Keratinocyte (primary cell): ENCODE measurements around the gene CLTC. TPM values are rescaled to one million over a fixed set of nuclear protein-coding genes. Genes with fewer than 3 reads are reported as not detected.

Source experiments
- DNase-seq: peaks from one replicate; pipeline ENCODE4 v3.0.0-alpha.2; 2011; ENCODE audit warnings: low read depth, missing footprints, low spot score
- FAIRE-seq: peaks from 2 replicates; lab custom pipeline; 2011; peaks lifted over from hg19 to GRCh38; lab: Jason Lieb, UNC
- H2AFZ ChIP-seq: 2 replicates; pipeline ENCODE4 v1.6.0; 2012; ENCODE audit warnings: low read length, control low read depth, inconsistent platforms; ENCODE audit not compliant: control insufficient read depth
- H3K27ac ChIP-seq: 2 replicates; pipeline ENCODE4 v1.5.1; 2011; ENCODE audit warnings: low read length; ENCODE audit not compliant: control insufficient read depth, insufficient read depth
- H3K27me3 ChIP-seq: 3 replicates; pipeline ENCODE4 v1.6.0; 2011; ENCODE audit warnings: low read length; ENCODE audit not compliant: control insufficient read depth, insufficient read depth; ENCODE audit errors: extremely low read depth
- H3K36me3 ChIP-seq, 2 experiments: 2 replicates in 1 of 2; 3 replicates in 1 of 2; pipeline ENCODE4 v1.5.1; 2011; ENCODE audit warnings: low read length in 2 of 2, mild to moderate bottlenecking in 1 of 2; ENCODE audit not compliant: control insufficient read depth in 2 of 2, insufficient read depth in 2 of 2; ENCODE audit errors: extremely low read depth in 1 of 2
- H3K4me1 ChIP-seq: 3 replicates; pipeline ENCODE4 v1.5.1; 2011; ENCODE audit warnings: low read length; ENCODE audit not compliant: control insufficient read depth, insufficient read depth; ENCODE audit errors: extremely low read depth
- H3K4me2 ChIP-seq: 3 replicates; pipeline ENCODE4 v1.6.0; 2011; ENCODE audit warnings: low read depth, low read length; ENCODE audit not compliant: control insufficient read depth, insufficient read depth; ENCODE audit errors: extremely low read depth
- H3K4me3 ChIP-seq, 3 experiments: fragments of 200-600 bp in 1 of 3; sonication (generic) in 1 of 3; 2 replicates in 2 of 3; 3 replicates in 1 of 3; pipeline ENCODE4 v1.5.1; 2011 to 2016; ENCODE audit warnings: low read length in 3 of 3, mild to moderate bottlenecking in 3 of 3, control low read depth in 2 of 3, inconsistent platforms in 1 of 3, low read depth in 1 of 3, mixed read lengths in 1 of 3, mixed run types in 1 of 3, moderate library complexity in 1 of 3; ENCODE audit not compliant: control insufficient read depth in 2 of 3, insufficient read depth in 2 of 3; ENCODE audit errors: extremely low read depth in 1 of 3
- H3K79me2 ChIP-seq: 2 replicates; pipeline ENCODE4 v1.6.0; 2012; ENCODE audit warnings: low read length; ENCODE audit not compliant: control insufficient read depth, insufficient read depth
- H3K9ac ChIP-seq: 3 replicates; pipeline ENCODE4 v1.6.0; 2011; ENCODE audit warnings: low read length; ENCODE audit not compliant: control insufficient read depth, insufficient read depth; ENCODE audit errors: extremely low read depth
- H3K9me1 ChIP-seq: 3 replicates; pipeline ENCODE4 v1.6.0; 2011; ENCODE audit warnings: low read length; ENCODE audit not compliant: control insufficient read depth, insufficient read depth; ENCODE audit errors: extremely low read depth
- H3K9me3 ChIP-seq: 2 replicates; pipeline ENCODE4 v1.5.1; 2012; ENCODE audit warnings: low read depth, low read length; ENCODE audit not compliant: control insufficient read depth
- H4K20me1 ChIP-seq: 3 replicates; pipeline ENCODE4 v1.6.0; 2011; ENCODE audit warnings: low read length; ENCODE audit not compliant: control insufficient read depth, insufficient read depth; ENCODE audit errors: extremely low read depth
- CTCF ChIP-seq, 3 experiments: IDR thresholded peaks in 1 of 3; conservative IDR thresholded peaks in 1 of 3; optimal IDR thresholded peaks in 1 of 3; 2 replicates in 2 of 3; 3 replicates in 1 of 3; pipeline versions ENCODE3 to v1.5.1; 2011; ENCODE audit warnings: low read length in 3 of 3, mild to moderate bottlenecking in 3 of 3, moderate library complexity in 2 of 3, control low read depth in 1 of 3, inconsistent platforms in 1 of 3; ENCODE audit not compliant: insufficient read depth in 2 of 3; ENCODE audit errors: extremely low read depth in 1 of 3
- EZH2 ChIP-seq: IDR thresholded peaks from one replicate; pipeline ENCODE4 v1.6.1; 2012; ENCODE audit warnings: inconsistent platforms, mild to moderate bottlenecking, low read length, moderate library complexity
- dilution Hi-C: fragments of 300-500 bp; cut with MboI; formaldehyde crosslinking; loops from one replicate; pipeline ENCODE4 v1.7.0; 2020; ENCODE audit warnings: low sequenced_read_pairs; ENCODE audit not compliant: extremely low pct_ligation_motif_present
- polyA plus RNA-seq, 5 experiments: library from polyadenylated mRNA; depleted of rRNA in 3 of 5; stranded (reverse) in 3 of 5; stranded (forward) in 1 of 5; unstranded in 1 of 5; fragments of >200 nt; gene quantifications; 1 replicate in 1 of 5; 2 replicates in 3 of 5; 3 replicates in 1 of 5; pipeline versions ENCODE4 v1.2.1 to v1.2.3, GENCODE V29; 2011 to 2012; ENCODE audit warnings: missing spikeins in 2 of 5, low read depth in 1 of 5, low replicate concordance in 1 of 5

The CLTC gene
- polyA plus RNA-seq, 1 donor (not counting 4 experiments of a cell fraction or from before 2014, with no cell fraction given): 209 TPM

- Histone ChIP-seq H3K36me3 (peaks cover 34 to 61% of the 10 kb centered on the region in 2 experiments), H3K4me2 (no peak overlapping the region), H2AFZ (no peak overlapping the region), H3K79me2 (peaks cover 66% of the 10 kb centered on the region), H3K27me3 (no peaks in the 10 kb centered on the region), H3K4me1 (peaks cover 4% of the 10 kb centered on the region), H3K9me1 (no peaks in the 10 kb centered on the region), H4K20me1 (peaks cover 9% of the 10 kb centered on the region), H3K9me3 (no peaks in the 10 kb centered on the region), H3K4me3 (no peak overlapping the region), H3K9ac (no peak overlapping the region), H3K27ac (no peak overlapping the region)
- TF ChIP-seq CTCF (optimal IDR thresholded peaks at IDR 0.05 in 1 of 3, IDR thresholded peaks at IDR 0.05 in 1 of 3, conservative IDR thresholded peaks at IDR 0.05 in 1 of 3; ENCODE audit: extremely low read depth in 1 of 3, insufficient read depth in 2 of 3, low read length in 3 of 3) (no peak), EZH2 (no peak)
- no peak for FAIRE-seq
- dilution Hi-C loops: no loop called here
- DNase-seq: no peak
These were observed 74.6 kb downstream of the CLTC start for GRCh38 chr17:59694344-59694743.

GRCh38 chr17:59695945-59696681 lies 76.4 kb downstream of the CLTC start:
- H4K20me1 ChIP-seq: peaks cover 17% of the 10 kb centered on the region

More at GRCh38 chr17:59695945-59696681, 76.4 kb downstream of the CLTC start:
- Histone ChIP-seq H3K9ac (peak overlapping the region; percentile 24), H3K9me1 (no peaks in the 10 kb centered on the region), H3K4me2 (no peak overlapping the region), H2AFZ (no peak overlapping the region), H3K79me2 (peaks cover 74% of the 10 kb centered on the region), H3K4me3 (no peak overlapping the region), H3K27me3 (no peaks in the 10 kb centered on the region), H3K4me1 (peaks cover 4% of the 10 kb centered on the region), H3K36me3 (peaks cover 31 to 51% of the 10 kb centered on the region in 2 experiments), H3K27ac (peak overlapping the region; percentile 66), H3K9me3 (no peaks in the 10 kb centered on the region)
- dilution Hi-C loops: no loop called here
- DNase-seq (no peak), FAIRE-seq (no peak)
- TF ChIP-seq CTCF (optimal IDR thresholded peaks at IDR 0.05 in 1 of 3, IDR thresholded peaks at IDR 0.05 in 1 of 3, conservative IDR thresholded peaks at IDR 0.05 in 1 of 3; ENCODE audit: extremely low read depth in 1 of 3, insufficient read depth in 2 of 3, low read length in 3 of 3) (no peak), EZH2 (no peak)
